NCI-H1694 (cell line): ENCODE measurements around the gene LPCAT1.

Experiments
- DNase-seq: peaks from one replicate; lab custom pipeline; 2025; lab: John Stamatoyannopoulos, UW

LPCAT1 gene

GRCh38 chr5:1555011-1555807 is 31.4 kb upstream of the LPCAT1 start:
- DNase-seq: no peak

DNA sequence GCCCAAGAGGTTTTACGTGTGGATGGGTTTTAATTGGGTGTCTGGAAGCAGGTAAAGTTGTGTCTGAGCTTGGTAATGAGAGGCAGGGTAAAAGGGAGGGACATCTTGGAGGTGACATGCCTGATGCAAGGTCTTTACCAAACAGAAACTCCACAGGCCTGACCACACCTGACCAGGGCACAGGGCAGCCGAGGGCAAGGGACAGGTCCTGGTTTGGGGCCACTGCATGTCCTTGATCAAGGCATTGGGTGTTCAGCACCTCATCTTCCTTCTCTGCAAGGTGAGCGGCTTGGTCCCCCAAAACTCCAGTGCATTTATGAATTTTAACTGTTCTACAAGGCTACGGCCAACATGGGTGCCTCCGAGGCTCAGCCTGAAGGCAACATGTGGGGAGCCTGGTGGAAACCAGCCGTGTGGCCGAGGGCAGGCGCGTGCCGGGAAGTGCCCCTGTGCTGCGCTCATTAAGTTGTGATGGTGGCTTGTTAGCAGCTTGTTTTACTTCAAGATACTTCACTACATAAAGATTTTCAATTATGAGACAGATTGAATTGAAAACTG is 30.7 kb upstream of the LPCAT1 start:
- DNase-seq: no peak

GRCh38 chr5:1553539-1554409 is 30.0 kb upstream of the LPCAT1 start:
- DNase-seq: no peak

GRCh38 chr5:1552521-1553255 is 28.9 kb upstream of the LPCAT1 start:
- DNase-seq: no peak

DNA sequence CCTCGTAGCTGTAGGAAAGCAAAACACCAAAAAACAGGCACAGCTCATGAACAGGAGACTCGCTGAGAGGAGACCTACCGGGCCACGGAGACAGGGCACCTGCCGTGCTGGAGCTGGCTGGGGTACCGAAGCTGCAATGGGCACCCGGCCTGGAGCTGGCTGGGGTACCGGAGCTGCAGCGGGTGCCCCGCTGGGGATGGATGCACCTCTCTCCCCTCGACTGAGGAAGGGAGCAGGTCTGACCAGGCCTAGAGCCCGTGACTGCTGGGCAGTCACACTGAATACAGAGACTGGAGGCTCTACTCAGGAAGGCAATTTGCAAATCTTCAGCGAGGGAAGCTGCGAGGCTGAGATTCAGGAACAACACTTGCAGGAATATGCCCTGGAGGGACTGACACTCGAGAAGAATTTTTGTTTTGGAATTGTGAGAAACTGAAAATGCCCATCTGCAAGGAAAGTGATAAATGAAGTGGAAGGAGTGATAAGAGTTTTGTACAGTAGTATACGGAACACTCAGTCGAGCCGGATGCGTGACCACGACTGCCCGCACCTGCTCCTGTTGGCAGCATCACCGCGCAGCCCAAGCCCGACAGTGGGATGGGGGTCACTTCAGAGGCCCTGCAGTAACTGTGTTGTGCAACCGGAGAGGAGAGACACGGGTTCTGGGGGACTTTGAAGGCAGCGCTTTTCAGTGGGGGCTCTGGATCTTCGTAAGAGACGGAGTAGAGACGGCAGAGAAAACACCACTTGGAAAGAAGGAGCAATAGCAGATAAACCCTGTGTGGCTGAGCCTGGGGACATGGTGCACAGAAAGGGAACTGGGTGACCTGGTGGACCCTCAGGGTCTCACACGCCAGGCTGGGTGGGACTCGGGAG is 27.9 kb upstream of the LPCAT1 start:
- DNase-seq: no peak

DNA sequence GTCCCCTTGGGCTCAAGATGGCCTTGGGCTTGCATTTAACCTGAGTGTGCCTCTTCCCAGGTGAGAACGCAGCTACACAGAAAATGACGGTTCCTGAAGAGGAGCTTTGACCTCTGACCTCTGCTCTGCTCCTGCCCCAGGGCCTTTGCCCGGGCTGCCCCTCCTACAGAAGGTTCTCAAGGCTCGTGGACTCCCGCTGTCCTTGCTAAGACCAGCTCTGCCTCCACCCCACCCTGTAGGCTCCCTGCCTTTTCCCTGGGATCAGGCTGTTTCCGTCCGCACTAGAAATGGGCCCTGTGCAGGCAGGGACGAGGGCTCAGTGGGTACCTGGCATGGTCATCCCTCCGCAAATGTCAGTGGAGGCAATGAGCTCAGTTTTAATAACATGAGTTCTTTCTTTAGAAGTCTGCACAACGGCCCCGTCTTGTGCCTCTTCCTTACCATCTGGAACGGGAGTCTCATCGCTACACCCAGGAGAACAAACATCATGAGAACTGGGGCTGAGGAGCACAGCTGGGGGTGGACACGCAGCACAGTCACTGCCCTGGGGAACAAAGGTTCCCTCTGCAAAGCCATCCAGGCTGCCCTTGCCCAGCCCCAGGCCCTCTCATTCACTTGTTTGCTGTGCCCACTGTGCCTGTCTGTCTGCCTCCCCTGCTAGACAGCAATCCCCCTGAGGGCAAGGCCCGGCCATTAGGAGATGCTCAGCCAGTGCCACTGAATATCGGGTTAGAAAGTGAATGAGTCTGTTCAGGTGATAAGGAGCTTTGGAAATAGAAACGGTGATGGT is 26.7 kb upstream of the LPCAT1 start:
- no peak for DNase-seq

DNA sequence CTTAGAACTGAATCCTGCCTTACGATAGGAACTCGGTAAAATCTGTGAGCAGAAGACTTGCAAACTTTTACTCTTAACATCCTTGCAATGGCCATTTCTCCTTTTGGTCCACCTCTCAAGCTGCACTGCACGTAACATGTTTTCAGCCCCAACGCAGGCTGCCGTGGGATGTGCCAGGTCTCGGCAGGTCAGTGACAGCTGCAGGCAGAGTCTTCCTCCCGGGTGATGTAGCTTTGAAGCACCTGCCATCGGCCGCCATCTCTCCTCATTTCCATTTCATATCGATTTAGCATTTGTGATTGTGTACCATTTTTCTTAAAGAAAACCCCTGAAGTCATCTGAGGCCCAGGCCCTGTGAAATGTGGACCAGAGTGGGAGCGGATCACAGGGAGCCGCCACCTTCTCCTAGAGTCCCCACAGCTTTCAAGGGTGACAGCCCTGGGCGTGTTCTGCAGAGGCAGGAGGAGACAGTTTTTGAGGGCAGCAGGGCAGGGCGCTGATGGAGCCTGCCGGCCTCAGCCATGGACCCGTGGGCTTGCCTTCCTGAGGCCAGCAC is 25.8 kb upstream of the LPCAT1 start:
- no peak for DNase-seq

- no peak for DNase-seq
Measured at GRCh38 chr5:1548702-1549474, 25.1 kb upstream of the LPCAT1 start.

DNA sequence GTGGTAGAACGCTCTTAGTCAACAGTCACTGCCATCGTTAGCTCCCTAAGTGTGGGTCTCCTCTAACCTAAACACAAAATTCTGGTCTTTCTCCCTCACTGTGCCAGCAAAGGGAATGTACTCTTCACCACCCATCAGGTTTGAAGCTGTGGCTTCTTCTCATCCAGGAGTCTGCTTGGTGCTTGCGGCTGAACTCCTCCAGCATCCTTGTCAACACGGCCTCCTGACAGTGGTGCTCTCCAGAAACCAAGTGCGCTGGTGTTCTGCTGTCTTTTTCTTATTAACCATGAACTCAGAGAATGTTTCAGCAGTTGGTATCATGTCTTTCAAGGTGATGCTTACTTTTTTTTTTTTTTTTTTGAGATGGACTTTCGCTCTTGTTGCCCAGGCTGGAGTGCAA is 23.9 kb upstream of the LPCAT1 start:
- no peak for DNase-seq

GRCh38 chr5:1547236-1547635 is 23.5 kb upstream of the LPCAT1 start:
- no peak for DNase-seq

DNA sequence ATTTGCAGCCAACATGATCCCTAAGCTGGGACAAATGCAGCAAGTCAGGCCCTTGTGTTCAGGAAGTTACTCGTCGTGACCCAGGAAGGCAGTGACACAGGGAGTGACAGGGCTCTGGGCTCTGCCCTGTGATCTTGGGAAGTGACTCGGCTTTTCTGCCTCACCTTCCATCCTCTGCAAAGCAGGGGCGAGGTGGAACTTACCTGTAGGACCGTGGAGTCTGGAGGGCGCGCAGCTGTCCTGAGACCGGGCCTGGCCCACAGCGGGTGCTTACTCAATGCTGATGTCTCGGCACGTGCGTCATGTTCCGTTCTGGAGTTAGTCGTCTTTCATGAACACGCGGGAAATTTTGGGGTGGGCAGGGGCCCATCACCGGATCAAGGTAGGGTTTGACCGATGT is 22.8 kb upstream of the LPCAT1 start:
- DNase-seq: no peak

DNA sequence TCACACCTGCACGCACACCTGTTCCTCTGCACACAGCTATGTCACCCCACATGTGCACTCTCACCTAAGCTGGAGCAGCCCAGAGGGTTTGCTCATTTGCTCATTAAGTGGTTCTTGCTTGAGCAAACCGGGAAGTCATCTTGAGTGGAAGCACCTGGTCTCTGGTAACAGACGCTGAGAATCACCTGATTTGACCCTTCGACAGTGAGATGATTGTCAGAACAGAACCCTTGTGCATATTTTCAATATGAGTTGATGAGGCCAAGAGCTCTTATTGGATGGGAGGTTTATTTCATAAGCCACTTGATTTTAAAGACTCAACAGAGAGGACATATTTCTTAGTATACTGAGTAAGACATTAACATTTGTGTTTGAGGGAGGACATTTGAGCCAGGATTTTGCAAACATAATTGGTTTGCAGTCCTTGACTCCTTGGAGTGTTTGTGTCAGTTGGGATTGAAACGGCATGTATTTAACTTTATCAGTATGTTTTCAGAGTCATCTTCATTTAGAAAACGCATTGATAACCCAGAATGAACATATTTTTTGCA is 22.1 kb upstream of the LPCAT1 start:
- DNase-seq: no peak

GRCh38 chr5:1545126-1545804 is 21.5 kb upstream of the LPCAT1 start:
- DNase-seq: no peak

GRCh38 chr5:1544294-1544961 is 20.7 kb upstream of the LPCAT1 start:
- no peak for DNase-seq

DNA sequence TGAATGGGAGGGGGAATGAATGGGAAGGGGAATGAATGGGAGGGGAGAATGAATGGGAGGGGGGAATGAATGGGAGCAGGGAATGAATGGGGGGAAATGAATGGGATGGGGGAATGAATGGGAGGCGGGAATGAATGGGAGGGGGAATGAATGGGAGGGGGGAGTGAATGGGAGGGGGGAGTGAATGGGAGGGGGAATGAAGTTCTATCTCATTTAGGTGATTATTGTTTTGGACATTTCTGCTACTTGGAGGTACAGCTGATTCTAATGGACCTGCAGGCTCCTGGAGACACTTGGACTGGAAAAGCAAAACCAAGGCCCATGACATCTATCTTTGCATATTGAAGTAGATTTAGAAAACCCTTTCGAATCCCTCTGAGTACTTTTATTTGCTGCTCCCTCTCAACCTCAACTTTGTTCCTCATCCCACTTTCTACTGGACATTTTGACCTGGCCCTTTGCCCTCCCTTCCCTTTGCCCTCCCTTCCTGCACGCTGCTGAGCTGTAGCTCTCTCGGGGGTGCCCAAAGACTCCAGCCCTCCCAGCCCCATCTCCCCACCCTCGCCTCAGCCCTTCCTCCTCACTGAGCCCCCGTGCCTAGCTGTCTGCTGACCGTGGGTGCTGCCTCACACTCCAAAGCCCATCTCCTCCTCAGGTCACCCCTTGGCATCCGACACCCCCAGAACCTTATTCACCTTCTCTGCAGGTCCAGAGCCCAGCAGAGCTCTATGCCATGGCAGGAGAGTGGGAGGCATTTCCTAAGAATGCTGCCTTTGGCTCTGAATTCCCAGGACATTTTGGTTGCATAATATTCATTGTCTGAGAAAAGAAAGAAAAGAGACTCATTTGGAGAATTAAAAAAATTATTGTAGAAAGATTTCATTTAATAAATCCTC is 19.9 kb upstream of the LPCAT1 start:
- no peak for DNase-seq

DNA sequence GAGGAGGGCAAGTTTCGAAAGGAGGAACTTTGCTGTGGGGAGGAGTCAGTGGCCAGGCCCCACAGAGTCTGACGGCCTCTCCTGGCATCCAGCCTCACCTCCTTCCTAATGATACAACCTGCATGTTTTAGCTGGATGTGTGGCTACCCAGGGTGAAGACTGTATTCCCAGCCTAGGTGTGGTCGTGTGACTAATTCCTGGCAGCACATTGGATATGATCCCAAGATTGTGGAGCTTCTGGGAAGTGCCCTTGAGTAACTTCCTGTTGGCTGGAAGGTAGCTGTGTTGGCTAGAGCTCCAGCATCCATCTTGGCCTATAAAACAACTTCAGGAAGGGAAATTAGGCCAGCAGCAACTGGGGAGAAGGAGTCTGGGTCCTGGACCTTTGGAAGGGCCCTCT is 19.0 kb upstream of the LPCAT1 start:
- DNase-seq: no peak
